ENCODE data around the gene ZNF679.

- TF ChIP-seq CTCF (IDR thresholded peaks at IDR 0.05): no peak
- TF ChIP-seq POLR2AphosphoS5 (IDR thresholded peaks at IDR 0.05; ENCODE audit: insufficient read depth in 1 of 2, low read depth in 1 of 2): no peak
- TF ChIP-seq POLR2A (IDR thresholded peaks at IDR 0.05): no peak
These were observed 38.2 kb downstream of the ZNF679 start for GRCh38 chr7:64266341-64266919.
